NOMO-1 (cell line): ENCODE data around the gene ACP1.

ENCODE experiments used
- DNase-seq, 2 experiments: peaks; one replicate each; lab custom pipeline; 2025; ENCODE audit not compliant: unreplicated experiment in 2 of 2; lab: John Stamatoyannopoulos, UW

The ACP1 gene

GRCh38 chr2:254241-254640 is 10.5 kb upstream of the ACP1 start:
- DNase-seq, result no peak

DNA sequence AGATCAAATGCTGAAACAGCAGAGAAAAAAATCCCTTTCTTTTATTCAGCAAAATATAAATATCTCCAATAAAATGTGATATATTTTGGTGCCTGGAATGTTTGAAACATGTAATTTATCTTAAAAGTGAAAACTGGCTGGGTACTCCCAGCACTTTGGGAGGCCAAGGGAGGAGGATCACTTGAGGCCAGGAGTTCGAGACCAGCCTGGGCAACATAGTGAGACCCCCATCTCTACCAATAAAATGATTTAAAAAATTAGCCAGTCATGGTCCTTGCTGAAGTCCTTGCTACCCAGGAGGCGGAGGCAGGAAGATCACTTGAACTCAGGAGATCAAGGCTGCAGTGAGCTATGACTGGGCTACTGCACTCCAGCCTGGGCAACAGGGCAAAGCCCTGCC is 9.6 kb upstream of the ACP1 start:
- no peak for DNase-seq

DNA sequence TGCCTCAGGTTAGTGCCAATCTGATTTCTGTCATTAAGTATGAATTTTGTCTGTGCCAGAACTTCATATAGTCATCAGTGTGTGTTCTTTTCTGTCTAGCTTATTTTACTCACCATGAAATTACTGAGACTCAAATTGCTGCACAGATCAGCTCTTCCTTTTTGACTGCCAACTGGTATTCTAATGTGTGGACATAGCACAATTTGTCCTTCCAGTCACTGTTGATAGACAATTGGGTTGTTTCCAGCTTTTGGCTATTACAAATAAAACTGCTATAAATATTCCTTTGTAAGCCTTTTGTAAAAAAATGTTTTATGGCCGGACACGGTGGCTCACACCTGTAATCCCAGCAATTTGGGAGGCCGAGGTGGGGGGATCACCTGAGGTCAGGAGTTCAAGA is 8.7 kb upstream of the ACP1 start:
- DNase-seq, result no peak

DNA sequence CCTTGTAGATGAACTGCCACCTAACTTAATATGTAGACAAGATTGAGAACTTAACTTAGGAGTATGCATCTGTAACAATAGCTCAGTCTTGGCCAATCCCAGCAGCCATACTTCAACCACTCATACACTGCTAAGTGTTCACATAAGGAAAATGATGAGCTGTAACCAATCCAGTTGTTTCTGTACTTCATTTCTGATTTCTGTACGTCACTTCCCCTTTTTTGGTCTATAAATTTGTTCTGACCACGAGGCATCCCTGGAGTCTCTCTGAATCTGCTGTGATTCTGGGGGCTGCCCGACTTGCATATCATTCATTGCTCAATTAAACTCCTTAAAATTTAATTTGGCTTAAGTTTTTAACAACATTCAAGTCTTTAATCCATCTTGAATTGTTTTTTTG is 7.3 kb upstream of the ACP1 start:
- no peak for DNase-seq

DNA sequence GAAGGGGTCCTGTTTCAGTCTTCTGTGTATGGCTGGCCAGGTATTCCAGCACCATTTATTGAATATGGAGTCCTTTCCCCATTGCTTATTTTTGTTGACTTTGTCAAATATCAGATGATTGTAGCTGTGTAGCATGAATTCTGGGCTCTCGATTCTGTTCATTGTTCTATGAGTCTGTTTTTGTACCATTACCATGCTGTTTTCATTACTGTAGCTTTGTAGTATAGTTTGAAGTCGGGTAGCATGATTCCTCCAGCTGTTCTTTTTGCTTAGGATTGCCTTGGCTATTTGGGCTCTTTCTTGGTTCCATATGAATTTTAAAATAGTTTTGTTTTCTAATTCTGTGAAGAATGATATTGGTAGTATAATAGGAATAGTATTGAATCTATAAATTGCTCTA is 6.9 kb upstream of the ACP1 start:
- DNase-seq, result no peak

DNA sequence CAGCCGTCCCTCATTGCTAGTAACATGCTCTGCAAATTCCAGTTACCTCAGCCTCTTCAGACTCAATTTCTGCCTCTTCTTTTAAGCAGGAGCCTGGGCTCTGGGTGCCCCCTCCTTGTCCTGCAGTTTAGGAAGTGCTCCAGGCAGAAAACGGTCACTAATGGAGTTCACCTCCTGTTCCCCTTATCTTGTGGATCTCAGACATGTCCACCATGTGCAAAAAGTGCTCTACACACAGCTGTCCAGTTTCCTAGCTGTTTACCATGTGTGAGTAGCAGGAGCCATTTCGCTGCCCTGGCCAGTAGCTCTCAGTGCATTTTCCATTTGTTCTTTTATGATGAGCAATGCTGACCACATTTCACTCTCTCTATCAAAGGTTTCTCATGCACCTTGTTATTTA is 5.8 kb upstream of the ACP1 start:
- no peak for DNase-seq

DNA sequence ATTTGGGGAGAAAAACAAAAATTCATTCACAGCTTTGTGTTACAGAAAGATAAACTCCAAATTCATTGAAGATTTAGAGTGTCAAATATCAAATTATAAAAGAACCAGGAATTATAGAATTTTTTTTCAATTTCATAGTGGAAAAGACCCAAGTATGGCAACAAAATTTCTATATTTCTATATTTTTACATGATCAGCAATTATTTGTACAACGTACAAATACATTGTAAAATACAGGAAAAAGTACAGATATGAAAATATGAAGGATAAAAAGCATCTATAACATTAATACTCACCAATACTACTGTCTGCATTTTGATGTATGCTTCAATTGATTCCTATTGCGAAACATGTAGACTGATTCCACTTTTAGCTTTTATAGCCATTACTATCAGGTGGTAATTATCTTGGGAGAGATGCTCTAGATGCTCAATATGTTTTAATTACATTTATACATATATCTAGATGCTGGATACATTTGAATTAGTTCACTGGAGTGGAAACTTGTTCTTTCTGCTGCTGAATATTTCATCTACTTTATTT is 4.9 kb upstream of the ACP1 start:
- no peak for DNase-seq

GRCh38 chr2:260507-261161 is 4.1 kb upstream of the ACP1 start:
- no peak for DNase-seq

GRCh38 chr2:262117-262516 is 2.6 kb upstream of the ACP1 start:
- DNase-seq, result no peak

DNA sequence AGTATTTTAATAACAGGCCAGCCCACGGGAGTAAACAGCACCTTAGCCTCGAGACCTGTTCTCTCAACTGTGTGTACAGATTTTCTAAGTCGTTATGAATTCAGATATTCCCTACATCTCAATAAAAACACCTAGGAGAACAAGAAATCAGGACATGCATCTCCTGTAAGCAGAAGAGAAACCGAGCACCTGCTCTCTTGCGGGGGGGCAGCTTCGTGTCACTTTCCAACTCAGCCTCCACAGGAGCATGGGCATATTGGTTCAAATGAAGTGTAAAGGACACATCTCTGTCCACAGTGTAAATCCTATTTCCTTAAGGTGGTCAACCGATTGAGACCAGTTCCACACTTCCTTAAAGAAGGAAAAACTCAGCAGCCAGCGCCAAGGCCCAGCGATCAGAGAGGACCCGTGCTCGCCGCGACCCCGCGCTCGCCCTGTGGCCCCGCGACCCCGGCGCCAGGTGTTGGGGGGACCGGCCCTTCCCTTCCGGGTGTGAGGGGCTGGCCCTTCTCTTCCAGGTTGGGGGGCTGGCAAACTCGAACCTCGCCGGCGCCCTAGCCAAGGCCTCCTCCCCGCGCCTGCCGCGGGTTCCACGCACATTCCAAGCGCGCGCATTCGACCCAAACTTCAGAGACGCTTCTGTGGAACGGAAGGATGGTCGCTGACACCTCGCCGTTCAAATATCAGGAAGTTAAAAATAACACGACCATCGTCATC is 1.6 kb upstream of the ACP1 start:
- no peak for DNase-seq

GRCh38 chr2:263774-264492 is 814 bp upstream of the ACP1 start, which contains the start of gene SH3YL1:
Gene SH3YL1, minus strand, starts transcription at chr2:264032. Its CDS starts 48 bp downstream, at chr2:263984.
- peak in 1 of 2 experiments; percentile 23 for DNase-seq

DNA sequence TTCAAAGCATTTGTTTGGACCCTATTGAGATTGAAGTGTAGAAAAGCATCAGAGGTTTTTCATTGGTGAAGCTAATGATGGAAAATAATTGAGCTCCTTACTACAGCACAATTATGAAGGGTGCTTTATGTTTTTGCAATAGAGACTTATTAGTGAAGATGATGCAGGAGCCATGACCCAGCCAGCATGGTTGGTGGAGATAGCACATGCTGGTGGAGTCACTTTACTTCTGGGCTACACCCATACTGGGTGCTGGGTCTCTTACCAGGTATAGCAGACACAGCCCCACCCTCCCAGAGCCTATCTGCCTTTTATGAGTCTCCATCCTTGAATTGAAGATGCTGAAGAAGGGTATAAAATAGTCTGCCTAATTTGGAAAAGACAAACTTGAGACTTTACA is 3.6 kb downstream of the ACP1 start:
- no peak for DNase-seq

- peak in 1 of 2 experiments; percentile 10 for DNase-seq
Measured at GRCh38 chr2:269356-270030, 4.7 kb downstream of the ACP1 start.

DNA sequence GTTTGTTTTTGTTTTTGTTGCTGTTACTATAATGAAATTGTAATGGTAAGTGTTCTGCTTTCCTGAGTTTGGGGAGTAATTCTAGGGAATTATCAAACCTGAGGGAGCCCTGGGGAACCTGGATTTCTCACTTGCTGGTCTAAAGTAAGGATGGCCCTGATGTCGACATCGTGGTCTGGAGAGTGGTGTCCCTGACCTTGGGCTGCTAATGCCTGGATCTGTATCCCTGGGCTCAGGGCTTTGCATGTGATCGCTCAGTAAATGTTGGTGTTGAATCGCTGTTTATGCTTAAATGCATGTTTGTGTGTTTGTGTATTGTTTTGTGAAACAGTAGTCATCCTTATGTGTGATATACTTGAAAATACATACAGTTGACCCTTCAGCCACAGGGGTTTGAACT is 6.1 kb downstream of the ACP1 start:
- no peak for DNase-seq

GRCh38 chr2:271917-272316 is 7.2 kb downstream of the ACP1 start:
- no peak for DNase-seq

DNA sequence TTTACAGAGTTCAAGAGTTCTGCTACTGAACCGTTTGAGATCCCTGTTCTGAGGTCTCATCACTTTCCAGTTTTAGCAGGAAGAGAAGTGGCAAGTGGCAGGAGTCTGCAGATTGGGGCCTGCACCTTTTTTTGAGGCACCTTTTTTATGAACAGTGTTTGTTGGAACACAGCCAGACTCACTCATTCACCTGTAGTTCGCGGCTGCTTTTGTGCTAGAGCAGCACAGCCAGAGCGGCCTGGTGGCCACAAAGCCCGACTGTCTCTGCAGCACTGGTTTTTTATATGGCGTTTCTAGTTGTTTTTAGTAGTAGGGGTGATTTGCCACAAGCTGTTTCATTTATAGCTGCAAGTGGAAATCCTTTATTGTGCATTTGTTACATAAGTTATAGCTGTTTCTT is 8.6 kb downstream of the ACP1 start:
- no peak for DNase-seq

DNA sequence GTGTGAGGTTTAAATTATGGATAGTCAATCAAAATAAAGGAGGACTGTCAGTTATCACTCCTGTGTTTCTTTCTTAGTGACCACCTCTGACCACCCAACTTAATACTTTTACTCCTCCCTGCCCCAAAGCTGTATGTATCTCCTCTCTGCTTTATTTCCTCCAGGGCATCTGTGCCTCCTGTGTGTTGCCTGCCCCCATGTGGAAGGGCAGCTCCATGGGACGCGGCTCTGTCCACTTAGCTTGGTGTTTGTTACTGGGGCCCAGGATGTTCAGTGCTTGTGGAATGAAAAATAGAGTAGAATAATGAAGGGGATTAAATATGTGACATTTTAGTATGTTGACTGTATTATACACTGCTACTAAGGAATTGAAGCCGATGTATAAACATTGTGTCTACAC is 9.8 kb downstream of the ACP1 start:
- DNase-seq, result no peak

- peak; percentile 44 to 82 for DNase-seq
Measured at GRCh38 chr2:275466-275865, 10.7 kb downstream of the ACP1 start.

GRCh38 chr2:278312-278926 is 13.7 kb downstream of the ACP1 start:
- DNase-seq, result no peak

- DNase-seq, result no peak
Measured at GRCh38 chr2:278927-279320, 14.2 kb downstream of the ACP1 start.

DNA sequence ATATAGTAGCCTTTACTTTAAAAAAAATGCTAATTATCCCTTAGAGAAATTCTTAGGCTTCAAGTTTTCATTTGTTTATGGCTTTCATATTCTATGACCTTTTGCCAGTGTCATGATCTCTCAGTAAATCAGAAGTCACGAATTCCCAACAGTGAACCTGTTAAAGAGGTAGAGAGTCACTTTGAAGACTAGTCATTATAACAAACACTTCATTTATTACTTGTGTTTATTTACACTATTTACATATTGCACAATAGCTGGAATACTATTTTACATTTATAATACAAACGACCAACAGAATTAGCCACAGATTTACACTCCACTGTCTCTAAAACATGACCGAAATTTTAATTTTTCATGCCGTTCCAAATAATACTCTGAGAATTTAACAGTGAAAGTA is 14.6 kb downstream of the ACP1 start:
- DNase-seq, result no peak
